HuH-7.5 (cell line): ENCODE results near the gene KCNE1.
"Not testable (repeated sequence)": the region's sequence is repeated elsewhere in the genome, so short reads cannot be mapped to it uniquely, and the experiment has no call there.

Experiments
- DNase-seq: peaks from one replicate; pipeline ENCODE4 v3.0.0; 2011; ENCODE audit warnings: low spot score

KCNE1 gene

GRCh38 chr21:34417448-34418077 lies 94.4 kb downstream of the KCNE1 start:
- DNase-seq = not testable (repeated sequence)

- DNase-seq = not testable (repeated sequence)
Measured at GRCh38 chr21:34407294-34407693, 104.7 kb downstream of the KCNE1 start.

GRCh38 chr21:34406676-34407075 lies 105.3 kb downstream of the KCNE1 start:
- not testable (repeated sequence) for DNase-seq

GRCh38 chr21:34406102-34406501 lies 105.9 kb downstream of the KCNE1 start:
- DNase-seq = not testable (repeated sequence)

GRCh38 chr21:34405686-34406085 lies 106.3 kb downstream of the KCNE1 start:
- DNase-seq = not testable (repeated sequence)

GRCh38 chr21:34404742-34405141 lies 107.3 kb downstream of the KCNE1 start:
- not testable (repeated sequence) for DNase-seq

- DNase-seq = not testable (repeated sequence)
Measured at GRCh38 chr21:34400522-34400921, 111.5 kb downstream of the KCNE1 start.
